Gastroesophageal sphincter (tissue), 4 donors: ENCODE results near the gene SAMD14. TPM values are rescaled to one million over a fixed set of nuclear protein-coding genes. Genes with fewer than 3 reads are reported as not detected.

Experiments
- ATAC-seq: fragments of 150-250 bp; one replicate; pipeline ENCODE4 v1.9.1; 2016; ENCODE audit warnings: mild to moderate bottlenecking, moderate library complexity
- H3K27ac ChIP-seq, 4 donors: fragments of 200-600 bp; sonication (generic) in 3 of 4; 1 replicate in 3 of 4; 2 replicates in 1 of 4; pipeline ENCODE4 v1.5.1; 2016 to 2019
- H3K27me3 ChIP-seq: fragments of 200-600 bp; sonication (generic); one replicate; pipeline ENCODE4 v1.5.1; 2019
- H3K36me3 ChIP-seq, 2 donors: fragments of 200-600 bp; sonication (generic); one replicate each; pipeline ENCODE4 v1.5.1; 2019; ENCODE audit warnings: control low read depth in 1 of 2
- H3K4me1 ChIP-seq, 3 donors: fragments of 200-600 bp; sonication (generic); 1 replicate in 2 of 3; 2 replicates in 1 of 3; pipeline ENCODE4 v1.5.1; 2016 to 2019; ENCODE audit warnings: control low read depth in 2 of 3
- H3K4me3 ChIP-seq, 2 donors: fragments of 200-600 bp; sonication (generic); one replicate each; pipeline ENCODE4 v1.5.1; 2019; ENCODE audit warnings: mild to moderate bottlenecking in 1 of 2, moderate library complexity in 1 of 2
- H3K9me3 ChIP-seq, 3 donors: fragments of 200-600 bp; sonication (generic); one replicate each; pipeline ENCODE4 v1.5.1; 2017 to 2019; ENCODE audit warnings: control low read depth in 2 of 3
- CTCF ChIP-seq, 4 experiments: fragments of 200-600 bp in 2 of 4; fragments of 450-650 bp in 2 of 4; sonication (generic) in 1 of 4; IDR thresholded peaks; one replicate each; pipeline ENCODE4 v1.5.1; 2017 to 2019; ENCODE audit warnings: antibody characterized with exemption in 4 of 4, mild to moderate bottlenecking in 2 of 4, moderate library complexity in 2 of 4
- EP300 ChIP-seq: sonication (generic); formaldehyde crosslinking; IDR thresholded peaks from one replicate; pipeline ENCODE4 v1.6.1; 2017; ENCODE audit warnings: antibody characterized with exemption, mild to moderate bottlenecking
- POLR2A ChIP-seq, 2 donors: fragments of 450-650 bp; IDR thresholded peaks; one replicate each; pipeline ENCODE4 v1.6.1; 2017; ENCODE audit warnings: antibody characterized with exemption in 2 of 2, mild to moderate bottlenecking in 2 of 2, moderate library complexity in 1 of 2
- POLR2AphosphoS5 ChIP-seq: sonication (generic); formaldehyde crosslinking; IDR thresholded peaks from one replicate; pipeline ENCODE4 v1.6.1; 2017; ENCODE audit warnings: antibody characterized with exemption
- WGBS, 2 donors: methylation state at CpG; one replicate each; pipeline ENCODE4 v1.1.5; 2018; ENCODE audit warnings: low coverage in 1 of 2; 5-methylcytosine and 5-hydroxymethylcytosine counted together
- total RNA-seq, 4 donors: library from RNA; depleted of rRNA; stranded (reverse); fragments of >200 nt; gene quantifications; one replicate each; pipeline ENCODE4 v1.1.0, GENCODE V29; 2016

Gene SAMD14
- total RNA-seq, 4 donors from 2014 or later = 1.3 to 2.8 (median 2.3) TPM

- no peak for TF ChIP-seq POLR2A (IDR thresholded peaks at IDR 0.05)
- no peak for TF ChIP-seq EP300
- TF ChIP-seq CTCF (IDR thresholded peaks at IDR 0.05) = no peak
- Histone ChIP-seq H3K9me3 (no peaks in the 10 kb centered on the region), H3K4me3 (no peak overlapping the region), H3K27me3 (no peaks in the 10 kb centered on the region), H3K36me3 (peaks cover 0 to 56% of the 10 kb centered on the region in 2 donors), H3K4me1 (peaks cover 0 to 91% (median 43%) of the 10 kb centered on the region in 3 donors), H3K27ac (peak overlapping the region in 3 of 4 donors; percentile 91 to 97 (median 95))
- ATAC-seq = no peak
- 57% methylated on average over 2 of the region's 16 CpGs; no CpG with 5 or more reads in 1 of the 2 donors for WGBS, 2 donors
These were observed 15.0 kb upstream of the SAMD14 start for GRCh38 chr17:50144845-50145531.

GRCh38 chr17:50144355-50144754 lies 14.4 kb upstream of the SAMD14 start:
- H3K36me3 ChIP-seq = peaks cover 0 to 62% of the 10 kb centered on the region in 2 donors
- TF ChIP-seq CTCF (IDR thresholded peaks at IDR 0.05) = no peak
- 70 to 77% methylated on average over 4 to 6 of the region's 6 CpGs for WGBS, 2 donors

GRCh38 chr17:50143461-50144176 lies 13.7 kb upstream of the SAMD14 start:
- Histone ChIP-seq H3K4me1 (peaks cover 0 to 87% (median 43%) of the 10 kb centered on the region in 3 donors), H3K36me3 (peaks cover 0 to 69% of the 10 kb centered on the region in 2 donors), H3K27ac (peak overlapping the region in 1 of 4 donors; percentile 97), H3K4me3 (no peak overlapping the region), H3K9me3 (no peaks in the 10 kb centered on the region), H3K27me3 (no peaks in the 10 kb centered on the region)
- TF ChIP-seq EP300 (no peak), POLR2AphosphoS5 (no peak), POLR2A (IDR thresholded peaks at IDR 0.05) (no peak), CTCF (IDR thresholded peaks at IDR 0.05) (no peak)
- no peak for ATAC-seq
- WGBS, 2 donors = 94% methylated on average over 3 of the region's 20 CpGs; no CpG with 5 or more reads in 1 of the 2 donors

More at GRCh38 chr17:50144355-50144754, 14.4 kb upstream of the SAMD14 start:
- H3K4me3 ChIP-seq = no peak overlapping the region
- peaks cover 0 to 92% (median 43%) of the 10 kb centered on the region in 3 donors for H3K4me1 ChIP-seq
- no peak for ATAC-seq
- H3K27ac ChIP-seq = peak overlapping the region in 2 of 4 donors; percentile 91 to 97
- H3K9me3 ChIP-seq = no peaks in the 10 kb centered on the region
- H3K27me3 ChIP-seq = no peaks in the 10 kb centered on the region

- H3K36me3 ChIP-seq = peaks cover 0 to 88% of the 10 kb centered on the region in 2 donors
- TF ChIP-seq CTCF (IDR thresholded peaks at IDR 0.05) (no peak), EP300 (no peak), POLR2AphosphoS5 (no peak), POLR2A (IDR thresholded peaks at IDR 0.05) (no peak)
- 65 to 68% methylated on average over 4 to 6 of the region's 8 CpGs for WGBS, 2 donors
- ATAC-seq = no peak
- H3K27ac ChIP-seq = no peak overlapping the region
- H3K9me3 ChIP-seq = no peaks in the 10 kb centered on the region
- H3K27me3 ChIP-seq = no peaks in the 10 kb centered on the region
- peaks cover 0 to 68% (median 26%) of the 10 kb centered on the region in 3 donors for H3K4me1 ChIP-seq
- no peak overlapping the region for H3K4me3 ChIP-seq
These were observed 11.8 kb upstream of the SAMD14 start for GRCh38 chr17:50141745-50142110.
